HG02759 (cell line): ENCODE data around the gene GRIA3.
A peak's percentile ranks its signal among the peaks of the same experiment; 100 is the strongest.
"Not testable (repeated sequence)": the region's sequence is repeated elsewhere in the genome, so short reads cannot be mapped to it uniquely, and the experiment has no call there.

Source experiments
- ATAC-seq: cut with Tn5 transposase; IDR thresholded peaks from one replicate; pipeline ENCODE4 v1.9.1; 2021; ENCODE audit warnings: mild to moderate bottlenecking, moderate library complexity; ENCODE audit not compliant: unreplicated experiment

GRIA3 gene

DNA sequence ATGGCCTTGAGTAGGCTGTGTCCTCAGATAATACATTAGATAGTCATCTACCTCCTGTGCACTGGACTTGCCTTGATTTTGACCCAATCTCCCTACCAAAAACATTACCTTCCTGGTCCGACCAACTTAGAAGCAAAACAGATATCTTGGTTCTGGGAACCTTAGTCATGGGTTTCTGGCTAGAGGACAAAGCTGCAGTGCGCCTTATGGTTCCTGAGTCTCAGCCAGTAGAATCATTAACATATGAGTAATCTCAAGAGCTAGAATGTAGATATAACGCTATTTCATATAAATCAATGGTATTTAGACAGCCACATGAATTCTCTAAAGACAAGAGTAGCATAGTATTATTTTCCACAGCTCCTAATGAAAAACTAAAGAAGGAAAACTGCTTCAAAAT is 83.1 kb downstream of the GRIA3 start:
- ATAC-seq = no peak

DNA sequence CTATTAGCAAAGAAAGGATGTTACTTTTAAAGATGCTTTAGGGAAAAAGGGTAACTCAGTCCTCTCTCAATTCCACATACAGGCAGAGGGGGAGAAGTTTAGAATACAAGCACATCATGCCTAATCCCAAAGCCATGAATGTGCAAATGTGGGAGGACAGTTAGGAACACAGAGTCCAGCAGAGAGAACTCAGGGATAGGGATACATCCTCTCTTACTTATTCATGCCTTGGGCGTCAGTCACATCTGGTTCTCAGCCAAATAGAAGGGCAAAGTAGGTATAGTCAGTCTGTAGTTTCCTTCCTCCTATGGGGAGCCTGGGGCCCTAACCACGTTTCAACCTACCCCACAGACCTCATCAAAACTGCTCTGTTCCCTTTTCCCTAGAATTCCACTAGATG is 87.8 kb downstream of the GRIA3 start:
- ATAC-seq = no peak

DNA sequence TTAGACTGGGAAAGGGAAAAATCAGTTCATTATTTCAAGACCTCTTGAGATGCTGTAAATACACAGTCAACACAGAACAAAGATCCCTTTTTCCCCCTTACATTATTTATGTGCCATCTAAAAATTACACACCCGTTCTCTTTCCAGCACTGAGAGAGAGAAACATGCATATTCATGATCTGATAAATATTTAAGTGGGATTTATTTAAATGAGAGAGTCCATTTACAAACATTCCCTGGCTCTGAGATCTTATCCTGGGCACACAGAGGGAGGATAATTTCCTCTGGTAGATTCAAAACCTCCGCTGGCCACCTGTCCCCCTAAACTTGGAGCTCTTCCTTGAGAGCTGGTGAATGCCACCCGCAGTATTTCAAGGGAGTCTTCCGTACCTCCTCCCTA is 88.6 kb downstream of the GRIA3 start:
- no peak for ATAC-seq

DNA sequence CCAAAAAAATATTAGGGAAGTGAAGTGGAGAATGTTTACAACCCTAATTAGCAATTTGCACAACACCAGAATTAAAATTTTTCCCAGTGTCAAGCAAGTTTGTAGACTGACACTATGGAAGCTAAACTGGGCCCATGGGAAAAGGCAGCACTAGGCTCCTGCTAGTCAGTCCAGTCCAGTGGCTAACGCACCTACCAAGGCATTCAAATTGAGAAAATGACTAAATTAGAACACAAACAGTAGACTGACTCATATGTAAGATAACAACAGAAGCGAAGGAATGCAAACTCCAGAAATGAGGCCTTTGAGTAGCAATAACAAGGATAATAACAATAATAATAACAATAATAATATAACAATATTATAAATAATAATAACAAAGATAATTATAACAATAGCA is 90.7 kb downstream of the GRIA3 start:
- no peak for ATAC-seq

DNA sequence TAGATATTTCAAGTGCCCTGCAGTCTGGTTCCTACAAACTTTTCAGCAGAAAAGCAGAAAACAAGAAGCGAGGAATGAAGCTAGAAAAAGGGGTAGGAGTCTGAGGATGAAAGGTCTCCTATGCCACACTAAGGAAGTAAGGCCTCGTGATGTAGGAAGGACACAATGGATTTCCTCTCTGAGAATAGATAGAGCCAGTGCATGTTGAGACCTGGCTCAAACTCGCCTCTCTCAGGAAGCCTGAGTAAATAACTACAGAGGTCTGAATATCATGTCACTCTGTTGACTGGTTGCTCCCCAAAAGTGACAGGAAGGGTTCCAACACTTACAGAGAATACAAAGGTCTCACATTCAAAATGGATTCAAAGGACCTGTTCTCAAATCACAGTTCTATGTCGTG is 93.3 kb downstream of the GRIA3 start:
- ATAC-seq = no peak

DNA sequence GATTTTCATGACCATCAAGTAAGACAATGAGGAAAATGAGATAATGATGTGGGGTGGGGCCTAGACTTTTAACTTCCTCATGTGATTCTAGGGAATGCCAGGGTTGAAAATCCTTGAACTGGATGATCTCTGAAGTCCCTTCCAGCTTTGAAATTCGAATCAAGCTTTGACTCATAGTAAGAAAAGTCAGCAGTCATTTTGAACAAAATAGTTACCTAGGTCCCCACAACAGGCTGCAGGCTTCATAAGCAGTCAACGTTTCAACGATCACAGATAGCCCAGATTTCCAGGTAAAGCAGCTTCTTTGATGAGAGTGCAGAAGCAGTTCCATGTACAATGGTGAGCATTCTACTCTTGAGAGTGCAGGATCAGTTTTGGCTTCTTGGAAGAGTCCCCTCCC is 93.7 kb downstream of the GRIA3 start:
- peak; percentile 44 for ATAC-seq

DNA sequence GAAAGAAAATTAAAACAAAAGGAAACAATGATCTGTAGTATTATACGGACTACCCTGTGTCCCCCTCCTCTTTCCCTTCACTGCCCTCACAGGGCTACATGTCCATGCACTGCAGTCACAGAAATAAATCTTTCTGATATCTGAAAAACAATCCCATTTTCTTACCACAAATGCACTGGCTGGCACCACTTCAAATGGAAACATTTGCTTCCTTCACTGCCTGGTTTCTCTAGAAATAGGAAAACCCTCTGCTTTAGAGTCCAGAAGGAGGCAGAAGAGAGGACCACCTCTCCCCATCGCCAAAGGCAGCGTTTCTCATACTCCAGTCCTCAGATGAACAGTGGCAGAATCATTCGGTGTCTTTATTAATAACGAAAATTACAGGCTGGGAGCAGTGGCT is 98.2 kb downstream of the GRIA3 start:
- ATAC-seq = no peak

DNA sequence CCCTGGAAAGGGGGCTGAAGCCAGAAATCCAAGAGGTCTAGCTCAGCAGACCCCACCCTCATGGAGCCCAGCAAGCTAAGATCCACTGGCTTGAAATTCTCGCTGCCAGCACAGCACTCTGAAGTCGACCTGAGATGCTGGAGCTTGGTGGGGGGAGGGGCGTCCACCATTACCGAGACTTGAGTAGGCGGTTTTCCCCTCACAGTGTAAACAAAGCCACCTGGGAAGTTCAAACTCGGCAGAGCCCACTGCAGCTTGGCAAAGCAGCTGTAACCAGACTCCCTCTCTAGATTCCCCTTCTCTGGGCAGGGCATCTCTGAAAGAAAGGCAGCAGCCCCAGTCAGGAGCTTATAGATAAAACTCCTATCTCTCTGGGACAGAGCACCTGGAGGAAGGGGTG is 99.3 kb downstream of the GRIA3 start:
- not testable (repeated sequence) for ATAC-seq

DNA sequence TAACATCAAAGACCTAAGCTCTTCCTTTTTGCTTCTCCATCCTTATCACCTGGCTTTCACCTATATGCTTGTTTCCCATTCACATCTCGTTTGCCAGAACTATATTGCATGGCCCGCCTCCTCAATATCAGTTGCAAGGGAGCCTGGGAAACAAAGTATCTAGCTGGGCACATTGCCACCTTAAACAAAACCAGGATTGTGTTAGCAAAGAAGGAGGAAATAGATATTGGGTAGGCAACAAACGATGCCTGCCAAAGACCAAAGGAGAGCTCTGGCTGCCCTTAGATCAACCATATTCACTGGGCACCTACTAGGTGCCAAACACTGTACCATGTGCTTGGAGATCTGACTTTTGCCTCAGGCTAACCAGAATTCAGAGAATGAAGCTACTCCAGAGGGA is 107.5 kb downstream of the GRIA3 start:
- ATAC-seq = no peak

DNA sequence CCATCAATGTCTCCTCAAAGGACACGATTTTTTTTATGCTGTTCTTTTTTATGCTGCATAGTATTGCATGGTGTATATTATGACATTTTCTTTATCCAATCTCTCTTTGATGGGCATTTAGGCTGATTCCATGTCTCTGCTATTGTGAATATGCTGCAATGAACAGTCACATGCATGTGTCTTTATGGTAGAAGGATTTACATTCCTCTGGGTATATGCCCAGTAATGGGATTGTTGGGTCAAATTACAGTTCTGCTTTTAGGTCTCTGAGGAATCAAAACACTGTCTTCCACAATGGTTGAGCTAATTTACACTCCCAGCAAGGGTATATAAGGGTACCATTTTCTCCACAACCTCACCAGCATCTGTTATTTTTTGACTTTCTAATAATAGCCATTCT is 113.9 kb downstream of the GRIA3 start:
- no peak for ATAC-seq

DNA sequence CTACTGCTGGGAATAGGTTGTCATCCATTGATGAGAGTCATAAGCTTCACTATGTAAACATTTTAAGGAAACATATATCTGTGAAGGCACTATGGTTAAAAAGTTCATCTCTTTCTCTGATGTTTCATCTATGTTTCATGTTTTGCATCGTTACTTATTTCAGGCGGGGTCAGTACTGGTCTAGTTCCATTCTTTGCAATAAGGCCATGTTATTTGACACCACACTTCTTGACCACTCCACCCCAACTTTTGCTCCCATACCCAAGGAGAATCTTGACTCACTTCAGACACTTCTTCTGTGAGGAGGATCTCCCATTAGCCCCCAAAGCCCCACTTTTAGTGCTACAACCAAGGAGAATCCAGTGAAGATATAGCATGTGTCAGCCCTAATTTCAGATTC is 119.4 kb downstream of the GRIA3 start:
- ATAC-seq = no peak

DNA sequence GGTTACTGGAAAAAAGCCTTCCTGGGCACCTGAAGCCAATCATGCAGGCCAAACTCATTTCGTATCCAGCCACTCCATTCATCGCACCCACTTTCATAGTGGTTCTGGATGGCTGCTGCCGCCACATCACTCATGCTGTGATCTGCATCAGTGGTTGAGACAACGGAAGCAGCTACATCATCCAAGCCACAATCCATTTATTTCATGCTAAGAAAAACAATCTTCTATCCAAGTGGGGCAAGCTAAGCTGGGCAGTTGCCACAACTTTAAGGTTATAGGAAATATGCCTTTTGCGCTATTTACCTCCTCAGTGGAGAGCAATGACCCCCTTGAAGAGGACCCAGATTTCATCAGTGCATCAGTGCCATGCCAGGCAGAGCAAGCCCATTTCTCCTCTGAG is 124.6 kb downstream of the GRIA3 start:
- ATAC-seq = no peak

DNA sequence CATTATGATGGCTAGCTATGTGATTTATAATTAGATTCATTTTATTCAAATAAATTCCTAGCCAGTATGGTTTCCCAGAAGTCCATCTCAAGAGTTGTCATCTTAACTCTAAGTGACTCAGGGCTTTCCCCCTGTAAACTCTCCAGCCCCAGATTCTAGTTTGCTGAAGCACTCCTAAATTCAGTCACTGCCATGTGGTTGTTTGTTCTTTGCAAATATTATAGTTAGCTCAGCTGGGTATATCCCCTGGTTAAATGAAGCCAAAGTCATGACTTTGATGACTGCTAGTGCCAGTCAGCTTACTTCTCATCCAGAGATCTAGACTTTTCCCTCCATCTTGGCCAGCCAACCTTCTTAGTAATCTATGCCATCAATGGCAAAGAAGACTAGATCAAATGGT is 126.0 kb downstream of the GRIA3 start:
- no peak for ATAC-seq

DNA sequence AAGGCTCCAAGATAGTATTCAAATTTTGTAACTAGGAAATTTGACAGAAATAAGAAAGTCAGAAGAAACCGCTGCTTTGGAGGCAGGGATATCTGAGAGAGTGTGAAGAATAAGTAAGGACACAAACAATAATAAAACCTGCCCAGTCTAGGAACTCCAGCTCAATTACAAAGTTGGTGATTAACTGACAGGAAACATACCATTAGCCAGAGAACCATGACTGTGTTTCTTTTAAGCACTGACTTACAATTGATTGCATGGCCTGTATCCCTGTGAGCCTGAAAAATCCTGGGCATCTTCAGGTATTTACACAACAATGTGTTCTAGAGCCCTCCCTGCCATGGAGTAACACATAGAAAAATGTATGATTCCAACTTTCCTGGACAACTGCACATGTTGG is 127.4 kb downstream of the GRIA3 start:
- no peak for ATAC-seq

DNA sequence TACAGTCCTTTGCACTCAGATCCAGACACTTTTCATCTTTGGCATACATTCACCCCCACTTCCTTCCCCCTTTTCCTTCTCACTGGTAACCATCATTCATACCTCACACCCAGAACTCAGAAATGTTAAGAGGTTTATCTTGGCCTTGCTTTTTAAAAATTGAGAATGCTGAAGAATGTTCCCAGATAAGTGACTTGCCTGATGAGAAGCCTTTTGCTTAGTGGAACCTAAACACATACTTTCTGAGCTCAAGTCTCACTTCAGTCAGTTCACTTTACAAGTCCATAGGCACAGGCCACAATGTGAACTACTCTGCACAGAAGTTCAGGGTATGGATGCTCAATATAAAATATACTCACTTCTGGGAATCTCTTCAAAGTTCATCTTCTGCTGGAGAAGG is 129.4 kb downstream of the GRIA3 start:
- no peak for ATAC-seq

DNA sequence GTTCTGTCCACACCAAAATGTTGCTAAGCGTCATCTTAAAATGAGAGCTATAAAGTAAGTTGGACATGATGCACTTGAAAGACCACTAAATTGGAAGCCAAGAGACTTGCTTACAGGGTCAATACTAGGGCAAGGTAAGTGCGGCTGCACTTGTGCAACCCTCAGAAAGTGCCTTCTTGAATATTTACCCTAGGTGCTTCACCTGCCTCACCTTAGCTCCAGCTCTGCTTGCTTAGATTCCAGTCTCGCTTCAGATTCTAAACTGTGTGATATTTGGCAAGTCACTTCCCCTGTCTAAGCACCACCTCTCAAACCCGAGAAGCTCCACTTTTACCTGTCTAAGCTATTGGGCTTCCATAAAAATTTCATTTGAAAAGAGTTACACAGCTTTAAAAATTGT is 136.5 kb downstream of the GRIA3 start:
- no peak for ATAC-seq

DNA sequence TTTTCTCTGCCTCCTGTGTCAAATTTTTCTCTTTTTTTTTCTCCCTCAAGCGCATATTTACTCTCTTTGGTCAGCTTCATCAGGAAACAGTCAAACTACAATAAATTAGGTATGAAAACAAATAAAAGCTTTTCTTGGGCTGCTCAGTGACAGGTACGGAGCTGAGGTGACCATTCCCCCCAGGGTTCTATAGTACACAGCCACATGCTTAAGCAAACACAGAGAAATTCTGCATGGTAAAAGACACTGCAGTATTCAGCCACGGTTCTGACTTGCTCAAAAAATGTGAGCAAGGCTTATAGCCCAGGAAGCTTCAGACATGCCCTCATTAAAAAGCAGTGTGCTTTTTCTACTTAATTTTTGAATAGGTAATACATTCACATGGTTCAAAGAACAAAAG is 138.5 kb downstream of the GRIA3 start:
- ATAC-seq = no peak

DNA sequence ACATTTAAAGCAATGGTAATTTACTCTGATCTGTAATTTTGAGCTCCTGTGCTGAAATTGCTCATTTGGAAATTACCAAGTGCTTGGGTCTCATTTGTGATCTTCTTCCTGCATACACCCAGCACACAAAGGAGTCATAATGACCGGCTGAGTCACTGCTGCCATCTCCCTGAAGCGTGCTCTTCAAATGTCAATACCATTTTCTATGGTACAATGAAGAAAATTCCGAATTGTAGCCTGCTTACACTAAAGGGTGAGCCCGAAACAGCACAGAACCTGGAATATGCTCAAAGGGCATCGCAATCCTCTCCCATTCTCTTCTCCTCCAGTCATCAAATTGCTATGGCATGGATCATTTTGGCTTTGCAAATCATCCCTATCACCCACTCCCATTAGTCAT is 140.5 kb downstream of the GRIA3 start:
- ATAC-seq = peak; percentile 49

DNA sequence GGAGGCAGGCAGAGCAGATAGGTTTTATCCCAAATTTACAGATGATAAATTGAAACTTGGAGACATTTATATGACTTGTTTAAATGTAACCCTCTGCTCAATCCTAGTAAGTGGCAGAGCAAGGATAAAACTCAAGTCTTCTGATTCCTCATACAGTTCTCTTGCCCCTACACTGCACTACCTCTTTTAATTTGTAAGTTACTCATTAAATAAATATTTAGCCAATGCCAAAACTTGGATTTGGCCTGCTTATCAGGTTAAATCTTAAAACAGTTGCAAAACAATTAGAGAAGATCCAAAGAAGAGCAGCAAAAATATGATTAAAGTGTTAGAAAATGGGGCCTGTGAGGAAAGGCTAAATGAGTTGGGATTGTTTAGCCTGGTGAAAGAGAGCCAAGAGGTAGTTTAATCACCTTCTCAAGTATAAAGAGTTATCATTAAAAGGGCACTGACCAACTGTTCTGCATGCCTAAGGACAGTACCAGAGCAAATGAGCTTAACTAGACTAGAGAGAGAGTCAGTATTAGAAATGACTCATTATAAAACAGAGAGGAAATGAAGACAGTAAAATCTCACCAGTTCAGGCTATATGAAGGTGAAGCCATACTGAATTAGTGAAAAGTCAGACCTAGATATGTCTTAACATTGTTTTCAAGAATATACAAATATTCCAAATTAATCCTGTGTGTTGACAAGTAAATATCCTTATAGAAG is 146.3 kb downstream of the GRIA3 start:
- peak; percentile 92 for ATAC-seq

DNA sequence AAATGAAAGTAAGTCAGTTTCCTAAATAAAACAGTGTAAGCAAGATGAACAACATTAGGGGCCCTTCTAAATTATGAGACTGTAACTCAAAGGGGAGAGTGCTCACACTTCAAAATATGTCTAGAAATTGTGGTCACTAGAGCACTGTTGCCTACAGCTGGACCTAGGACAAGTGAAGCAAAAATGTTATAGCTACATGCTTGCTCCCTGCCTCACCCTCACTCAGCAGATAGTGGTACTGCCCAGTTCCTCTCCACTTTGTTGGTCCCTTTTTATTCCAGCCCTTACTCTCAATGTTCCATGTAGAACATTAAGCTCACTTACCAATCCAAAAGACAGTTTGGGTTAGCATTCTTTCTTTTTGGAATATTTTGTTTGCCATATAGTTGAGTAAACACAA is 147.3 kb downstream of the GRIA3 start:
- ATAC-seq = no peak

DNA sequence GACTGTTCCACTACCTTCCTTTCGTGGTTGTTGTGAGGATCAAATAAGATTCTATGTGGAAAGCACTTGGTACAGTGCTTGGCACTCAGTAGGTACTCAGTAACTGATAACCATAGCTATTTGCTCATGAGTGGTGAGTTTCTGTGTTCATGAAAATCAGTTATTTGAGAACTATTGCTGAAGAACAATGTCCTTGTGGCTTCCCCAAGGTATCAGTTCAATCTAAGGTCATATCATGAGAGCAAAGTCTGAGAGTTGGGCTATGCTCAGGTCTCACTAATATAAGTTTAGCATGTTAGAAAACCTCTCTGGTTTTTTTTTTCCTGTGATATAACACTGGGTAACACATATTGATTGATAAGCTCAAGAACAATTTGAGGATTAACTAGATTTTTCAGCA is 147.8 kb downstream of the GRIA3 start:
- no peak for ATAC-seq

DNA sequence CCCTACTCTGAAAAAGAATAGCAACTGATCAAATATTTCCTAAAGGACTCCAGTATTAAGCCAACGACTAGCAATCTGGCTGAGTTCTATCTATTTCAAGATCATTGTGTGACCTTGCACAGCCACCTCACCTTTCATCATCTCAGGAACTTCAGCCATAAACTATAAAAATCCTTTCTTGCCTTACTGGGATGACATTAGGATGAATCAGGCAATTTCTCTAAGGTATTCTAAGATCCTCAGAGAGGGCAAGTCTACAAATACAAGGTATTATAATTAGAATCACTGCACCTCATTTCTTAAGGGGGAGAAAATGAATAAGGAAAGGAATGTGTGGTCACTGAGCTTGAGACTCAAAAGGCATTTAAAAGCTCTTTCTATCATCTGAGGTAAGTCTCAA is 152.6 kb downstream of the GRIA3 start:
- ATAC-seq = no peak

DNA sequence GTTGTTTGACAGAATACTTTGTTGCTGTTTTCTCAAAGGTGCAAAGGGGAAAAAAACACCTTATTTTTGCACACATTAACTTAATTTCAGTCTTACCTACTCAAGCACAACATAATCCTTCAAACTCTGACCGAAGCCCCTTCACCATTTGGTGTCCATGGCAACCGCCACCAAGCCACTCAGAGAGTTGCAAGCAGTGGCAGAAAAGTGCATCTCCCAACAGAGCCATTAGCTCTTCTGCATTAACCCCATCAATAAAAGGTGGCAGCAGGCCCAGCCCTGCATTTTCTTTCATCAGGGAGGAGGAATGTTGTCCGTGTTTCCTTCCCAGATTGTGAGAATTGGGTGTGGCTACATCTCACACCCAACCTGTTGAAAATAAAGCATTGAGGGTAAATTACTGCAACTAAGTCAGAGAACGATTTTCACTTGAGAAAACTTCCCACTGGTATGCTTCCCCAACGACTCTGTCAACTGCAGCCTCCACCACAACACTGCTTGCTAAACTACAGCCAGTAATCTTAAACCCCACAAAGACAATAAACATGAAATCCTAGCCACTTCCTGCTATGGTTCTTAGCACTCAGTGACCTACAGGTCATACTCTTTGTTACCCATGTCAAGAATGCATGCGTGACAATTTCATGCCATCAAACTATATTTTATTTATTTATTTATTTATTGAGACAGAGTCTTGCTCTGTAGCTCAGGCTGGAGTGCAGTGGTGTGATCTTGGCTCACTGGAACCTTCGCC is 154.0 kb downstream of the GRIA3 start:
- no peak for ATAC-seq
